HEK293T (cell line): ENCODE results near the gene FBXO34.

ENCODE experiments used
- CTCF ChIA-PET: fragments of 350-600 bp; formaldehyde crosslinking; extraction: SDS; loops from one replicate; lab custom pipeline; 2021; ENCODE audit warnings: antibody characterized with exemption, inconsistent platforms; lab: Yijun Ruan, JAX
- POLR2A ChIA-PET: fragments of 350-600 bp; formaldehyde crosslinking; extraction: SDS; loops from one replicate; lab custom pipeline; 2020; ENCODE audit warnings: antibody characterized with exemption, inconsistent platforms; lab: Yijun Ruan, JAX
- DNase-seq: peaks from one replicate; pipeline ENCODE4 v3.0.0; 2012; ENCODE audit warnings: mixed read lengths; ENCODE audit errors: extremely low spot score
- ARNT ChIP-seq: fragments of 450-650 bp; IDR thresholded peaks from 2 replicates; pipeline ENCODE4 v1.6.1; 2017; ENCODE audit warnings: mild to moderate bottlenecking
- BHLHE40 ChIP-seq: fragments of 450-650 bp; IDR thresholded peaks from 2 replicates; pipeline ENCODE4 v1.6.1; 2016; ENCODE audit warnings: mild to moderate bottlenecking, moderate library complexity, borderline replicate concordance
- CTBP1 ChIP-seq: fragments of 450-650 bp; IDR thresholded peaks from 2 replicates; pipeline ENCODE4 v1.6.1; 2016; ENCODE audit warnings: borderline replicate concordance
- ELF4 ChIP-seq: fragments of 450-650 bp; IDR thresholded peaks from 2 replicates; pipeline ENCODE4 v1.6.1; 2017; ENCODE audit warnings: antibody characterized with exemption
- FOXA1 ChIP-seq: fragments of 450-650 bp; IDR thresholded peaks from 2 replicates; pipeline ENCODE4 v1.6.1; 2016; ENCODE audit warnings: mild to moderate bottlenecking
- FOXK2 ChIP-seq: fragments of 450-650 bp; IDR thresholded peaks from 2 replicates; pipeline ENCODE4 v1.6.1; 2016; ENCODE audit warnings: mild to moderate bottlenecking
- FOXM1 ChIP-seq: fragments of 450-650 bp; IDR thresholded peaks from 2 replicates; pipeline ENCODE4 v1.6.1; 2017; ENCODE audit warnings: mild to moderate bottlenecking, borderline replicate concordance
- HDGF ChIP-seq: fragments of 450-650 bp; IDR thresholded peaks from 2 replicates; pipeline ENCODE4 v1.6.1; 2017; ENCODE audit warnings: antibody characterized with exemption, borderline replicate concordance
- L3MBTL2 ChIP-seq: fragments of 450-650 bp; conservative IDR thresholded peaks from 2 replicates; pipeline ENCODE4 v1.6.1; 2016; ENCODE audit warnings: mild to moderate bottlenecking
- LEF1 ChIP-seq: fragments of 450-650 bp; IDR thresholded peaks from 2 replicates; pipeline ENCODE4 v1.6.1; 2017; ENCODE audit warnings: mild to moderate bottlenecking, borderline replicate concordance
- NFRKB ChIP-seq: fragments of 450-650 bp; IDR thresholded peaks from 2 replicates; pipeline ENCODE4 v1.6.1; 2016; ENCODE audit warnings: mild to moderate bottlenecking, moderate library complexity
- PKNOX1 ChIP-seq: fragments of 450-650 bp; IDR thresholded peaks from 2 replicates; pipeline ENCODE4 v1.6.1; 2016
- SP1 ChIP-seq: fragments of 450-650 bp; IDR thresholded peaks from 2 replicates; pipeline ENCODE4 v1.6.1; 2017
- SUZ12 ChIP-seq: fragments of 450-650 bp; IDR thresholded peaks from 2 replicates; pipeline ENCODE4 v1.6.1; 2016; ENCODE audit warnings: mild to moderate bottlenecking
- TARDBP ChIP-seq: fragments of 450-650 bp; IDR thresholded peaks from 2 replicates; pipeline ENCODE4 v1.6.1; 2016
- ZNF384 ChIP-seq: fragments of 450-650 bp; IDR thresholded peaks from 2 replicates; pipeline ENCODE4 v1.6.1; 2016

The FBXO34 gene

GRCh38 chr14:55239320-55239719, 31.9 kb upstream of the FBXO34 start:
- ChIA-PET POLR2A (no interaction called here), CTCF (no interaction called here)
- TF ChIP-seq TARDBP, result no peak
- TF ChIP-seq FOXM1, result no peak
- TF ChIP-seq ARNT, result no peak
- no peak for TF ChIP-seq SP1
- TF ChIP-seq L3MBTL2, result no peak
- no peak for TF ChIP-seq ZNF384
- TF ChIP-seq FOXA1, result no peak
- no peak for TF ChIP-seq FOXK2
- TF ChIP-seq PKNOX1, result no peak
- TF ChIP-seq CTBP1, result no peak
- no peak for TF ChIP-seq HDGF
- no peak for TF ChIP-seq ELF4
- TF ChIP-seq NFRKB, result no peak
- no peak for TF ChIP-seq BHLHE40
- no peak for TF ChIP-seq SUZ12
- TF ChIP-seq LEF1, result no peak

GRCh38 chr14:55240526-55241178, 30.6 kb upstream of the FBXO34 start:
- ChIA-PET POLR2A (no interaction called here), CTCF (no interaction called here)
- DNase-seq, result no peak
- TF ChIP-seq L3MBTL2 (no peak), SP1 (no peak), ELF4 (no peak), ZNF384 (no peak), PKNOX1 (no peak), TARDBP (no peak), SUZ12 (no peak)

More at GRCh38 chr14:55239320-55239719, 31.9 kb upstream of the FBXO34 start:
- no peak for DNase-seq

GRCh38 chr14:55241673-55242072, 29.5 kb upstream of the FBXO34 start:
- no peak for DNase-seq
- CTCF ChIA-PET, result no interaction called here
- POLR2A ChIA-PET, result no interaction called here
- TF ChIP-seq ARNT (no peak), L3MBTL2 (no peak), SUZ12 (no peak), PKNOX1 (no peak), HDGF (no peak), FOXM1 (no peak), ELF4 (no peak), LEF1 (no peak), NFRKB (no peak), FOXK2 (no peak), FOXA1 (no peak), SP1 (no peak), BHLHE40 (no peak), ZNF384 (no peak)

GRCh38 chr14:55243386-55243785, 27.8 kb upstream of the FBXO34 start:
- ChIA-PET POLR2A (no interaction called here), CTCF (interaction anchor here (0.6 kb wide), 1 partner anchor 200 kb away, joined by 4 read pairs; no protein-coding TSS in a partner anchor)
- TF ChIP-seq NFRKB, result no peak
- no peak for TF ChIP-seq SUZ12
- no peak for TF ChIP-seq FOXM1
- no peak for TF ChIP-seq SP1
- TF ChIP-seq TARDBP, result no peak
- no peak for TF ChIP-seq PKNOX1
- TF ChIP-seq FOXA1, result no peak
- TF ChIP-seq L3MBTL2, result no peak
- TF ChIP-seq ARNT, result no peak
- no peak for TF ChIP-seq CTBP1
- no peak for TF ChIP-seq FOXK2
- TF ChIP-seq ELF4, result no peak
- TF ChIP-seq BHLHE40, result no peak
- no peak for TF ChIP-seq HDGF
- no peak for DNase-seq

- no peak for DNase-seq
- TF ChIP-seq SUZ12 (no peak), CTBP1 (no peak), L3MBTL2 (no peak), FOXM1 (no peak), FOXA1 (no peak), PKNOX1 (no peak), HDGF (no peak), FOXK2 (no peak), LEF1 (no peak), NFRKB (no peak)
- POLR2A ChIA-PET, result no interaction called here
- CTCF ChIA-PET, result interaction anchor here (0.6 kb wide), 1 partner anchor 200 kb away, joined by 4 read pairs; no protein-coding TSS in a partner anchor
These were observed 27.4 kb upstream of the FBXO34 start for GRCh38 chr14:55243813-55244212.
